Fibroblast of the aortic adventitia (primary cell): Measurements from ENCODE around the gene PUDP. TPM values are rescaled to one million over a fixed set of nuclear protein-coding genes. Genes with fewer than 3 reads are reported as not detected.

ENCODE experiments used
- DNase-seq: peaks from one replicate; pipeline ENCODE4 v3.0.0-alpha.2; 2010; ENCODE audit warnings: low read depth
- H3K4me3 ChIP-seq: 2 replicates; pipeline ENCODE4 v1.5.1; 2011; ENCODE audit warnings: low read depth, mild to moderate bottlenecking, control low read depth, low read length, moderate library complexity
- total RNA-seq: library from RNA; depleted of rRNA; stranded (reverse); fragments of >200 nt; gene quantifications from 2 replicates; pipeline ENCODE4 v1.2.3, GENCODE V29; 2012; ENCODE audit warnings: low replicate concordance
- TF ChIP-seq, protein P1 (sequence below): IDR thresholded peaks from 2 replicates; pipeline ENCODE4 v1.5.1; 2011; ENCODE audit warnings: mild to moderate bottlenecking, low read length, control low read depth, inconsistent platforms; ENCODE audit not compliant: insufficient read depth

The PUDP gene
- total RNA-seq, 1 donor: 12.4 TPM

- DNase-seq: no peak
- TF ChIP-seq, protein P1, sequence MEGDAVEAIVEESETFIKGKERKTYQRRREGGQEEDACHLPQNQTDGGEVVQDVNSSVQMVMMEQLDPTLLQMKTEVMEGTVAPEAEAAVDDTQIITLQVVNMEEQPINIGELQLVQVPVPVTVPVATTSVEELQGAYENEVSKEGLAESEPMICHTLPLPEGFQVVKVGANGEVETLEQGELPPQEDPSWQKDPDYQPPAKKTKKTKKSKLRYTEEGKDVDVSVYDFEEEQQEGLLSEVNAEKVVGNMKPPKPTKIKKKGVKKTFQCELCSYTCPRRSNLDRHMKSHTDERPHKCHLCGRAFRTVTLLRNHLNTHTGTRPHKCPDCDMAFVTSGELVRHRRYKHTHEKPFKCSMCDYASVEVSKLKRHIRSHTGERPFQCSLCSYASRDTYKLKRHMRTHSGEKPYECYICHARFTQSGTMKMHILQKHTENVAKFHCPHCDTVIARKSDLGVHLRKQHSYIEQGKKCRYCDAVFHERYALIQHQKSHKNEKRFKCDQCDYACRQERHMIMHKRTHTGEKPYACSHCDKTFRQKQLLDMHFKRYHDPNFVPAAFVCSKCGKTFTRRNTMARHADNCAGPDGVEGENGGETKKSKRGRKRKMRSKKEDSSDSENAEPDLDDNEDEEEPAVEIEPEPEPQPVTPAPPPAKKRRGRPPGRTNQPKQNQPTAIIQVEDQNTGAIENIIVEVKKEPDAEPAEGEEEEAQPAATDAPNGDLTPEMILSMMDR: no peak
- H3K4me3 ChIP-seq: no peak overlapping the region
Observed at GRCh38 chrX:7073336-7073735, 74.6 kb downstream of the PUDP start.

DNA sequence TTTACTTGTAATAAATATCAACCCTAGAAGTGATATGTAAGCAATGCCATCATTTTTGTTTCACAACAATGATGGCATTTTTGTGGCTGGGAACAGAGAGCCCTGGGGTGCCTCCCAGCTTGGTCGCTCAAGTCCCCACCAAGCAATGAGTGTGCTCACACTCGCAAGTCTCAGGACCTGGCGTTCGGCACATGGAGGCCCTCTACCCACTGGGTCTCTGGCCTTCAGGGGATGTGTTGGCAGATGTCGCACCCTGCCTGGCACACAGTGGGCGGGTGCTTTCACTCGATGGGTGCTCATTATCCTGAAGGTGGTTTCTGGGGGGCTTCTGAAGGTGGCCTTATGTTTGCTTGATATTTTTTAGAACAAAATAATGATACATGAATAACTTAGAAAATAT is 75.1 kb downstream of the PUDP start:
- TF ChIP-seq, protein P1: no peak
- no peak for DNase-seq
- H3K4me3 ChIP-seq: no peak overlapping the region

DNA sequence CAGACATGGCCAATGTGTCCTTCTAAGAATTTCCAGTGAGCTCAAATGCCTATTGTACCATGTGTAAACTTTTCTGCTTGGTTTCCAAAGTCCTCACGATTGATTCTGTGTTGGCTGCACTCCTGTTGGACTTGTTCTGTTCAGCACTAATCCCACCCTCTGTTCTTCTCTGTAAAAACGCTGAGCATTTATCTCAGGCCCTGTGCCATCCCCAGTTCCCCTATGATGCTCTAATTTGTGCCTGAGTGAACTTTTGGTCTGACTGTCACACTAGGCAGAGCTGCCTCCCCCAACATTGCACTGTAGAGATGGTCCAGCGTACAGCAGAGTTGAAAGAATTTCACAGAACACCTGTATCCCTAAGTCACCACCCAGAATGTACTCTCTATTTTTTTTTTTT is 76.6 kb downstream of the PUDP start:
- TF ChIP-seq, protein P1: no peak
- DNase-seq: no peak
- no peak overlapping the region for H3K4me3 ChIP-seq

DNA sequence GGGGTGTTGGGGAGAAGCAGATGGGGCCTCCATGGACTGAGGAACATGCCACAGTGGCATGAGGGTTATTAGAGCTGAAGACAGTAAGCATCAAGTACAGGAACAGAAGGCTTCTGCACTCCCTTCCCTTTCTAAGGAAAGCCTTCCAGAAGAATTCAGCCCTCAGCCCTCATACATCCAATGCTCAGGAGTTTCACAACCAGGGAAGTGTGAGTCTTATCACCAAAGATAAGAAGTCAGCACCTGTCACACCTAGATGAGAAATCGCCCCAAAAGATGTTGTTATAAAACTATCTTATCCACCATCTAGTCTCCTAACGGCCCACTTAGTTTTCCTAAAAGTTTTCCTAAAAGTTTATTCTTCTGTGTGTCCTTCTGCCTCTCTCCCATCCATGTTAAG is 78.4 kb downstream of the PUDP start:
- H3K4me3 ChIP-seq: no peak overlapping the region
- no peak for DNase-seq
- TF ChIP-seq, protein P1: no peak

DNA sequence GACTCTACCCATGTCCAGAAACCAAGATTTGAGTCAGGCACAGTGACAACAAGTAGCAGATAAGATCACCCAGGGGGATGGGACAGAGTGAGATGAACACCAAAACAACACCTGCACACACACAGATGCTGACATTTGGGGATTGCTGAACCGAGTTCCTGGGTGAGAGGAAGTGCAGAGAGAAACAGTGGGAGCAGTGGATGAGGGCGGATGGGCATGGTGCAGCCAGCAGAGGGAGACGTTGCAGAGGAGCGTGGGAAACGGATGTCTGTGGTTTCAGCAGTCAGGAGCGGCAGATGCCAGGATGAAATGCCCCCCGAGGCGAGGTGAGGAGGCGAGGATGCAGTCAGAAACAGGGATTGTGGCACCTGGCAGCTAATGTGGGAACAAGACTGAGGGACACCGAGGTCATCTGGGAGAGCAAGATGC is 79.0 kb downstream of the PUDP start:
- no peak for DNase-seq
- TF ChIP-seq, protein P1: no peak

GRCh38 chrX:7067256-7067655 is 80.7 kb downstream of the PUDP start:
- H3K4me3 ChIP-seq: no peak overlapping the region
- DNase-seq: no peak
- TF ChIP-seq, protein P1: no peak

More for the DNA sequence above, 79.0 kb downstream of the PUDP start:
- H3K4me3 ChIP-seq: no peak overlapping the region

GRCh38 chrX:7065473-7065872 is 82.5 kb downstream of the PUDP start:
- no peak overlapping the region for H3K4me3 ChIP-seq
- TF ChIP-seq, protein P1: no peak
- no peak for DNase-seq
